Stimulated activated CD4-positive, alpha-beta T cell treated with anti-CD3 and anti-CD28 coated beads, TNF-alpha, amount 100 ng/mL, for 4 hours (primary cell): ENCODE data around the gene CREBBP.

ENCODE experiments used
- DNase-seq, 3 experiments: peaks; one replicate each; pipeline ENCODE4 v3.0.0-alpha.2; 2020; ENCODE audit warnings: low read depth in 3 of 3

CREBBP gene

GRCh38 chr16:3736116-3736515 is 144.4 kb downstream of the CREBBP start:
- DNase-seq, result no peak

GRCh38 chr16:3735541-3735940 is 145.0 kb downstream of the CREBBP start:
- DNase-seq, result no peak

GRCh38 chr16:3734758-3735221 is 145.7 kb downstream of the CREBBP start:
- no peak for DNase-seq

- DNase-seq, result no peak
Observed at GRCh38 chr16:3734084-3734757, 146.3 kb downstream of the CREBBP start.

- DNase-seq, result no peak
Observed at GRCh38 chr16:3732171-3732570, 148.3 kb downstream of the CREBBP start.

- no peak for DNase-seq
Observed at GRCh38 chr16:3731126-3731935, 149.2 kb downstream of the CREBBP start.

GRCh38 chr16:3730161-3731125 is 150.1 kb downstream of the CREBBP start:
- no peak for DNase-seq

GRCh38 chr16:3729161-3730112 is 151.1 kb downstream of the CREBBP start:
- no peak for DNase-seq

- DNase-seq, result no peak
Observed at GRCh38 chr16:3728424-3729160, 151.9 kb downstream of the CREBBP start.

- no peak for DNase-seq
Observed at GRCh38 chr16:3727806-3728381, 152.6 kb downstream of the CREBBP start.

GRCh38 chr16:3726021-3726687 is 154.4 kb downstream of the CREBBP start:
- DNase-seq, result no peak

- DNase-seq, result no peak
Observed at GRCh38 chr16:3725276-3725675, 155.2 kb downstream of the CREBBP start.

GRCh38 chr16:3722508-3722907 is 158.0 kb downstream of the CREBBP start:
- no peak for DNase-seq

GRCh38 chr16:3720418-3720817 is 160.1 kb downstream of the CREBBP start:
- no peak for DNase-seq

- DNase-seq, result no peak
Observed at GRCh38 chr16:3718628-3719027, 161.9 kb downstream of the CREBBP start.

- DNase-seq, result no peak
Observed at GRCh38 chr16:3718019-3718391, 162.5 kb downstream of the CREBBP start.

GRCh38 chr16:3717235-3718018 is 163.1 kb downstream of the CREBBP start, which contains the start of gene TRAP1:
TSS of gene TRAP1 (minus strand) at chr16:3717524. CDS start at chr16:3717508, 16 bp downstream.
- DNase-seq, result peak; percentile 90 to 96 (median 91)

GRCh38 chr16:3716831-3717234 is 163.7 kb downstream of the CREBBP start:
- DNase-seq, result peak in 1 of 3 experiments; percentile 6
